ENCODE data around the gene C19orf53.

C19orf53 gene

DNA sequence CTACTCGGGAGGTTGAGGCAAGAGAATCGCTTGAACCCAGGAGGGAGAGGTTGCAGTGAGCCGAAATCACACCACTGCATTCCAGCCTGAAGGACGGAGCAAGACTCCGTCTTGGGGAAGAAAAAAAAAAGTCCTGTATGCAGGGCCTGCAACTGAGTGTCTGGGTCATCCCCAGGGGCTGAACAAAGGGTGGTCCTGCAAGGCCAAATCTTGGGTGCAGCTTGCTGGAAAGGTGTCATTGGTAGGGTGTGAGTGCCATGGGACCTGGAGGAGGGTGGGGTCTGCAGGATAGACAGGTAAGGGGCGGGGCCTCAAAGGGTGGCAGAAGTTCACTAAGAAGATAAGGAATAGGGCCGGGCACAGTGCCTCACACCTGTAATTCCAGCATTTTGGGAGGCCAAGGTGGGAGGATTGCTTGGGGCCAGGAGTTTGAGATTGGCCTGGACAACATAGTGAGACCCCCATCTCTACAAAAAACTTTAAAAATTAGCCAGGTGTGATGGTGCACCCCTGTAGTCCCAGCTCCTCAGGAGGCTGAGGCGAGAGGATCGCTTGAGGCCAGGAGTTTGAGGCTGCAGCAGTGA lies 52.5 kb downstream of the C19orf53 start:
- DNase-seq (ENCODE audit: low spot score) = no peak

DNA sequence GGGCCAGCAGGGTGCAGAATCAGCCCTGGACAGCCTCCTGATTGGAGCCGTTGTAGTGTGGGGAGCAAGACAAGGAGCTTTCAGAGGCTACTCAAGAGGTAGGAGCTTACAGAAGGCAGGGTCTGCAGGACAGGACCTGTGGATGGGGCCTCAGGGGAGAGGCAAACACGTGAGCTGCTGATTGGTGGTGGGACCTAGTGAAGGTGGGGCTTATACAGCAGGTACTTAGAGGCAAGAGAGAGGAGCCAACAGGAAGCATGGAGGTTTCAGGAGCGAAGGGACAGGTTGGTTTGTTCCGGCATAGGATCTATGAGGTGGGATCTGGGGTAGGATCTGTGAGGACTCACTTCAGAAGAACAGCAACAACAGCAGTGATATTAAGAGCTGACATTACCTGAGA lies 53.4 kb downstream of the C19orf53 start:
- no peak for DNase-seq (ENCODE audit: low spot score)

Measured in kidney tubule cell (primary cell).